AG04449 (cell line): Measurements from ENCODE around the gene SLC13A4.
A peak's percentile ranks its signal among the peaks of the same experiment; 100 is the strongest.

Source experiments
- CTCF ChIA-PET: fragments of 350-600 bp; formaldehyde crosslinking; extraction: SDS; loops from one replicate; lab custom pipeline; 2021; ENCODE audit warnings: antibody characterized with exemption; lab: Yijun Ruan, JAX
- POLR2A ChIA-PET: fragments of 400-600, 350-600 bp; formaldehyde crosslinking; extraction: SDS; loops from one replicate; lab custom pipeline; 2020; ENCODE audit warnings: antibody characterized with exemption, inconsistent platforms; lab: Yijun Ruan, JAX
- DNase-seq: peaks from one replicate; pipeline ENCODE4 v3.0.0-alpha.2; 2010; ENCODE audit warnings: low read depth, low spot score
- H3K4me3 ChIP-seq: 2 replicates; pipeline ENCODE4 v1.5.1; 2011; ENCODE audit warnings: low read depth, mild to moderate bottlenecking, control low read depth, low read length
- CTCF ChIP-seq: IDR thresholded peaks from one replicate; pipeline ENCODE4 v1.5.1; 2011; ENCODE audit warnings: mild to moderate bottlenecking, moderate library complexity, low read length, control low read depth, inconsistent platforms; ENCODE audit not compliant: insufficient read depth; ENCODE audit errors: missing control alignments

SLC13A4 gene

GRCh38 chr7:135718794-135719437 lies 9.1 kb downstream of the SLC13A4 start:
- CTCF ChIA-PET, result interaction anchor here (3.0 to 4.9 kb wide), 2 partner anchors 7 to 13 kb away, joined by 9 to 31 read pairs; no protein-coding TSS in a partner anchor
- POLR2A ChIA-PET, result no interaction called here
- TF ChIP-seq CTCF, result no peak
- no peak for DNase-seq
- H3K4me3 ChIP-seq, result no peak overlapping the region

DNA sequence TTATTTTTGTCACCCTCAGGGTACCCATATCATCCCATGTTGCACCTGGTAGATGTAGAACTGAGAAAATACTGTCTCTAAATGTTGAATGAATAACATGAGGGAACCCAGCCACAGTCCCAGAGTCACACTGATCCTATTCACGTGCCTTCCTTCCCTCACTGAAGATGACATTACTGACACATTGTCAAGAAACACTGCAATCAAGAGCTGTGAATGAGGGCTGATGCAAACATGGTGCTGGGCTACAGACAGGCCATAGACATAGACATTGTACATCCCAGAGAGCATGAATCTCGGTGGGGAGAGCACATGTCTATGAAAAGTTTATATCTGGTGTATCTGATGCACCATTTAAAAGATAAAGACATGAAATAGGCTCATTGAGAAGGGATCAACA lies 9.8 kb downstream of the SLC13A4 start:
- no peak for DNase-seq
- TF ChIP-seq CTCF, result no peak
- CTCF ChIA-PET, result interaction anchor here (3.0 kb wide), 1 partner anchor 14 kb away, joined by 9 read pairs; no protein-coding TSS in a partner anchor
- POLR2A ChIA-PET, result no interaction called here
- H3K4me3 ChIP-seq, result no peak overlapping the region

GRCh38 chr7:135717693-135718092 lies 10.3 kb downstream of the SLC13A4 start:
- H3K4me3 ChIP-seq, result no peak overlapping the region
- ChIA-PET POLR2A (no interaction called here), CTCF (interaction anchor here (3.0 kb wide), 1 partner anchor 14 kb away, joined by 9 read pairs; no protein-coding TSS in a partner anchor)
- no peak for TF ChIP-seq CTCF
- no peak for DNase-seq

- TF ChIP-seq CTCF, result no peak
- peak; percentile 37 for DNase-seq
- POLR2A ChIA-PET, result interaction anchor here (1.3 kb wide), 1 partner anchor 28 kb away, joined by 4 read pairs; no protein-coding TSS in a partner anchor
- H3K4me3 ChIP-seq, result no peak overlapping the region
- CTCF ChIA-PET, result interaction anchor here (1.2 to 7.6 kb wide), 3 partner anchors 9 to 44 kb away, joined by 4 to 38 read pairs (median 9); no protein-coding TSS in a partner anchor
These were observed 11.2 kb downstream of the SLC13A4 start for GRCh38 chr7:135716677-135717238.

GRCh38 chr7:135715673-135716072 lies 12.3 kb downstream of the SLC13A4 start:
- ChIA-PET CTCF (interaction anchor here (1.2 to 7.6 kb wide), 2 partner anchors 10 to 43 kb away, joined by 4 to 38 read pairs; no protein-coding TSS in a partner anchor), POLR2A (interaction anchor here (1.3 kb wide), 1 partner anchor 29 kb away, joined by 4 read pairs; no protein-coding TSS in a partner anchor)
- no peak overlapping the region for H3K4me3 ChIP-seq
- no peak for TF ChIP-seq CTCF
- no peak for DNase-seq

GRCh38 chr7:135715055-135715522 lies 12.9 kb downstream of the SLC13A4 start:
- ChIA-PET POLR2A (interaction anchor here (0.8 to 1.0 kb wide), 2 partner anchors 10 to 23 kb away, joined by 3 read pairs; no protein-coding TSS in a partner anchor), CTCF (interaction anchor here (1.2 to 7.6 kb wide), 3 partner anchors 11 to 43 kb away, joined by 4 to 38 read pairs (median 4); partner anchors contain the start of gene SLC13A4)
- H3K4me3 ChIP-seq, result no peak overlapping the region
- DNase-seq, result no peak
- no peak for TF ChIP-seq CTCF
